Measurements from ENCODE around the gene DHCR24. TPM values are rescaled to one million over a fixed set of nuclear protein-coding genes. Genes with fewer than 3 reads are reported as not detected.

DHCR24 gene
- total RNA-seq, 4 donors from 2014 or later = 148 to 231 (median 219) TPM

DNA sequence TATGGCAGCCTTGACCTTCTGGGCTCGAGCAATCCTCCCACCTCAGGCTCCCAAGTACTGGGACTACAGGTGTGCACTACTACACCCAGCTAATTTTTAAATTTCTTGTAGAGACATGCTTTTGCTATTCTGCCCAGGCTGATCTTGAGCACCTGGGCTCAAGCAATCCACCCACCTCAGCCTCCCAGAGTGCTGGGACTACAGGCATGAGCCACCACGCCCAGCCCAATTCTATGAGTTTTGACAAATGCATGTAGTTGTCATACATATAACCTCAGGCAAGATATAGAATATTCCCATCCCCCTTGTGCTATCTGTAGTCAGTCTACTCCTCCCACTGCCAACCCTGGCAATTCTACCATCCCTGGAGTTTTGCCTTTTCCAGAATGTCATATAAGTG is 47.2 kb downstream of the DHCR24 start:
- Histone ChIP-seq H3K4me3 (no peak overlapping the region), H3K36me3 (peaks cover 0 to 9% (median 0%) of the 10 kb centered on the region in 3 donors), H3K9me3 (peaks cover 0 to 16% (median 0%) of the 10 kb centered on the region in 4 donors), H3K4me1 (no peaks in the 10 kb centered on the region), H3K27me3 (peaks cover 0 to 5% of the 10 kb centered on the region in 2 donors), H3K27ac (no peak overlapping the region)
- DNase-seq (ENCODE audit: low spot score in 2 of 2) = no peak
- 65 to 72% methylated on average over 2 of the region's 2 CpGs for WGBS, 2 donors
- no peak for TF ChIP-seq EP300 (IDR thresholded peaks at IDR 0.05)
- TF ChIP-seq POLR2A (IDR thresholded peaks at IDR 0.05) = no peak
- TF ChIP-seq, protein P1, sequence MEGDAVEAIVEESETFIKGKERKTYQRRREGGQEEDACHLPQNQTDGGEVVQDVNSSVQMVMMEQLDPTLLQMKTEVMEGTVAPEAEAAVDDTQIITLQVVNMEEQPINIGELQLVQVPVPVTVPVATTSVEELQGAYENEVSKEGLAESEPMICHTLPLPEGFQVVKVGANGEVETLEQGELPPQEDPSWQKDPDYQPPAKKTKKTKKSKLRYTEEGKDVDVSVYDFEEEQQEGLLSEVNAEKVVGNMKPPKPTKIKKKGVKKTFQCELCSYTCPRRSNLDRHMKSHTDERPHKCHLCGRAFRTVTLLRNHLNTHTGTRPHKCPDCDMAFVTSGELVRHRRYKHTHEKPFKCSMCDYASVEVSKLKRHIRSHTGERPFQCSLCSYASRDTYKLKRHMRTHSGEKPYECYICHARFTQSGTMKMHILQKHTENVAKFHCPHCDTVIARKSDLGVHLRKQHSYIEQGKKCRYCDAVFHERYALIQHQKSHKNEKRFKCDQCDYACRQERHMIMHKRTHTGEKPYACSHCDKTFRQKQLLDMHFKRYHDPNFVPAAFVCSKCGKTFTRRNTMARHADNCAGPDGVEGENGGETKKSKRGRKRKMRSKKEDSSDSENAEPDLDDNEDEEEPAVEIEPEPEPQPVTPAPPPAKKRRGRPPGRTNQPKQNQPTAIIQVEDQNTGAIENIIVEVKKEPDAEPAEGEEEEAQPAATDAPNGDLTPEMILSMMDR (IDR thresholded peaks at IDR 0.05) = no peak

DNA sequence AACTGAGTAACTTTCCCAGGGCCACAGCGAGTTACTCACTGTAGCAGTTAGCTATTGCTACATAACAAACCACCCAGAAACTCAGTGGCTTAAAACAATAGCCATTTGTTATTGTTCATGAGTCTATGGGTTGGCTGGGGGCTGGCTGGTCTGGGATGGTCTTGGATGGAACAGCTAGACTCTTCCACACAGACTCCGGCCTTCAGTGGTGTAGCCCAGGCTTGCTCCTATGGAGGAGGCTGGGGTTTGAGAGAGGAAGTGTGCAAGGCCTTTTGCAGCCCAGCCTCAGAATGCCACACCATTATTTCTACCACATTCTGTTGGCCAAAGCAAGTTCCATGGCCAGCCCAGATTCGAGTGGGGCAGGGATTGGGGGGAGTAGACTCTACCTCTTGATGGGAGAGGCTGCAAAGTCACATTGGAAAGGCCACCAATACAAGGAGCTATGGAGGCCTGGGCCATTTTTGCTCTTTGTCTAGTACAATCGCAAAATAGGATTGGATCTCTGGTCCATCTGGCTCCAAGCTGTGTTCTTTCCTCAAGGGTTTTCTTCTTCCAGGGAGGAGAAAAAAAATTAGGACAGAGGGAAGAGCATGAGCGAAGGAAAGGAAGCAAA is 48.3 kb downstream of the DHCR24 start:
- H3K4me3 ChIP-seq = no peak overlapping the region
- DNase-seq (ENCODE audit: low spot score in 2 of 2) = no peak
- H3K36me3 ChIP-seq = peaks cover 0 to 8% (median 0%) of the 10 kb centered on the region in 3 donors
- H3K27me3 ChIP-seq = peaks cover 0 to 10% of the 10 kb centered on the region in 2 donors
- peaks cover 0 to 14% (median 0%) of the 10 kb centered on the region in 4 donors for H3K9me3 ChIP-seq
- WGBS, 2 donors = 87% methylated on average over 5 of the region's 5 CpGs
- no peak overlapping the region for H3K27ac ChIP-seq
- H3K4me1 ChIP-seq = no peaks in the 10 kb centered on the region
- TF ChIP-seq EP300 (IDR thresholded peaks at IDR 0.05) (no peak), POLR2A (IDR thresholded peaks at IDR 0.05) (no peak)
- TF ChIP-seq, protein P1 (IDR thresholded peaks at IDR 0.05) = no peak

DNA sequence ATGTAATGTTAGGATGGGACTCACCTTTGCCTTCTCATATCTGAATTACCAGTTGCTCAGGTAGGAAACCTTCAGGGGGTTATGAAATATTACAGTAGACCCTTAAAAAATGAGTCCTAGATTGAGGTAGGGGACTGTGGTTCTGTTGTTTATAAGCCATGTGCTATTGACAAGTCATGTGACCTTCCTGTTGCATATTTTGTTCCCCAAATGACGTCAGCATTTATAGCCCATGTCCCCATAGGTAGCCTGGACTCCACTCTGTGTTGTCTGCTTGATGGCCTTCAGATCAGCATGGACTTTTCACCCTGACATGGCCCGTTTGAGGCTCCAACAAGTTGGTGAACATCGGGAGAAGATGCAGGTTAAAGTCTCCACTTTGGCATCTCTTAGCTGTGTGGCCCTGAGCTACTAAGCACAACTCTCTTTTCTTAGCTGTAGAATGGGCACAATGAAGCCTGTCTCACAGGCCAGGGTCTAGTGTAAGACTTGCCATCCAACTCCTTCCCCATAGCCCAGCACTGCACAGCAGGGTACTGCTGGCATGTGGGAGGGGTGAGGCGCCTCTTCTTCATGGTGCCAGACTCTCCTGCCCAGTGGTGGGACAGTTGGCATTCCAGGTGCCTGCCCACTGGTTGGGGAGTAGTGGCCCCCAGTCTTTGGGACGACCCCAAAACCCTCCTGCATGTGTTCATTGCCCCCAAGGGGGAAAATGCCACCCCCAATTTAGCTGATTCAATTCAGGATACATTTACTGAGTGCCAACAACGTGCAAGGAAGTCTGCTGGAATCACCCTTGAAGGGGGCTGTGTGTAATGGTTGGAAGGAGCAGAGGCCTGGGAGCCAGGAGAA is 49.8 kb downstream of the DHCR24 start:
- no peak for DNase-seq (ENCODE audit: low spot score in 2 of 2)
- 73 to 74% methylated on average over 5 to 6 of the region's 6 CpGs for WGBS, 2 donors
- Histone ChIP-seq H3K27me3 (peaks cover 0 to 10% of the 10 kb centered on the region in 2 donors), H3K27ac (no peak overlapping the region), H3K9me3 (peaks cover 0 to 7% (median 0%) of the 10 kb centered on the region in 4 donors), H3K36me3 (no peaks in the 10 kb centered on the region), H3K4me1 (no peaks in the 10 kb centered on the region), H3K4me3 (no peak overlapping the region)
- TF ChIP-seq, protein P1 (IDR thresholded peaks at IDR 0.05) = no peak
- no peak for TF ChIP-seq POLR2A (IDR thresholded peaks at IDR 0.05)
- TF ChIP-seq EP300 (IDR thresholded peaks at IDR 0.05) = no peak

DNA sequence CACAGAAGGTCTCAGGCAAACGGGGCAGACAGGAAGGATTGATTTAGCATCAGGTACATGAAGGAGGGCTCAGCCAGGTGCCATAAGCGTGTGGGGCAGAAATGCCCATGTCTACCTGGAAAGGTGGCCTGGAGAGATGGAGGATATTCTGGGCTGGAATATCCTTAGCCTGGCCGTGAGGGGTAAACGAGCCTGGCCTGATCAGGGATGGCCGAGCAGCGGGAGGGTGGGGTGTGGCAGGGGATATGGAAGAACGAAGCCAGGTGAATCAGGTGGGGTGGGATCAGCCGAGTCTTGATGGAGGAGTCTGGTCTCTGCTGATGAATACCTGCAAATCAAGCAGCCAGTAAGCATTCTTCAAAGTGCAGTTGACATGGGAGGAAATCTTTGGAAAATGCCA is 50.4 kb downstream of the DHCR24 start:
- no peaks in the 10 kb centered on the region for H3K36me3 ChIP-seq
- no peaks in the 10 kb centered on the region for H3K4me1 ChIP-seq
- WGBS, 2 donors = 77 to 84% methylated on average over 8 of the region's 8 CpGs
- H3K4me3 ChIP-seq = no peak overlapping the region
- H3K27ac ChIP-seq = no peak overlapping the region
- peaks cover 0 to 10% of the 10 kb centered on the region in 2 donors for H3K27me3 ChIP-seq
- DNase-seq (ENCODE audit: low spot score in 2 of 2) = no peak
- TF ChIP-seq POLR2A (IDR thresholded peaks at IDR 0.05) (no peak), EP300 (IDR thresholded peaks at IDR 0.05) (no peak)
- TF ChIP-seq, protein P1 (IDR thresholded peaks at IDR 0.05) = no peak
- peaks cover 0 to 11% (median 2%) of the 10 kb centered on the region in 4 donors for H3K9me3 ChIP-seq

DNA sequence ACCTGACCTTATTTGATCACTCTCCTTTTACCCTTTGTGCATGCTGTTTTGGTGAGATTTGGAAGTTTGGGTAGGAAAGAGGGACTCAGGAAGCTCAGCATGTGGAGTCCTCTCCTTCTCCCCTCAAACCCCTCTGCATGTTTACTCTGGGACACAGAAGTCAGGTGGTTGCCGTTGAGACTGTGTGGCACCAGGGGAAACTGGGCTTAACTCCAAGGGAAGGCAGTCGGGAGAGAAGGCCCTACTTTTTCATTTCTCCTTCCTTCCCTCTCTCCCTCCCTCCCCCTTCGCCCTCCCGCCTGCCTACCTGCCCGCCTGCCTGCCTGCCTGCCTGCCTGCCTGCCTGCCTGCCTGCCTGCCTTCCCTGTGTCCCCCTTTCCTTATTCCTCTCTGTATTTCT is 51.0 kb downstream of the DHCR24 start:
- WGBS, 2 donors = 48 to 58% methylated on average over 4 to 5 of the region's 5 CpGs
- TF ChIP-seq, protein P1 (IDR thresholded peaks at IDR 0.05) = no peak
- TF ChIP-seq EP300 (IDR thresholded peaks at IDR 0.05) = no peak
- no peak for TF ChIP-seq POLR2A (IDR thresholded peaks at IDR 0.05)
- Histone ChIP-seq H3K27ac (no peak overlapping the region), H3K9me3 (peaks cover 0 to 18% (median 5%) of the 10 kb centered on the region in 4 donors), H3K4me3 (no peak overlapping the region), H3K4me1 (no peaks in the 10 kb centered on the region), H3K27me3 (peaks cover 0 to 10% of the 10 kb centered on the region in 2 donors), H3K36me3 (no peaks in the 10 kb centered on the region)
- DNase-seq (ENCODE audit: low spot score in 2 of 2) = no peak
